Liver (tissue), 9 donors: ENCODE data around the gene SLC4A3. TPM values are rescaled to one million over a fixed set of nuclear protein-coding genes. Genes with fewer than 3 reads are reported as not detected.

ENCODE experiments used
- DNase-seq: peaks from one replicate; pipeline ENCODE4 v3.0.0-alpha.2; 2017; ENCODE audit warnings: low spot score
- H3K27ac ChIP-seq, 2 donors: one replicate each; pipeline ENCODE4 v1.7.0; 2013; ENCODE audit warnings: inconsistent platforms in 2 of 2, low read length in 2 of 2, control low read depth in 1 of 2, low read depth in 1 of 2, mild to moderate bottlenecking in 1 of 2
- H3K27me3 ChIP-seq, 4 donors: one replicate each; pipeline versions ENCODE4 v1.6.1 to v1.7.0; 2013; ENCODE audit warnings: low read length in 3 of 4, inconsistent platforms in 1 of 4, mild to moderate bottlenecking in 1 of 4, moderate library complexity in 1 of 4; ENCODE audit not compliant: control insufficient read depth in 4 of 4, insufficient read depth in 4 of 4
- H3K36me3 ChIP-seq, 4 donors: one replicate each; pipeline versions ENCODE4 v1.6.1 to v1.7.0; 2013; ENCODE audit warnings: low read length in 3 of 4, mild to moderate bottlenecking in 3 of 4, low read depth in 1 of 4, moderate library complexity in 1 of 4; ENCODE audit not compliant: control insufficient read depth in 4 of 4, insufficient read depth in 3 of 4
- H3K4me1 ChIP-seq, 4 donors: one replicate each; pipeline versions ENCODE4 v1.6.1 to v1.7.0; 2013; ENCODE audit warnings: low read length in 3 of 4, mild to moderate bottlenecking in 3 of 4, moderate library complexity in 1 of 4; ENCODE audit not compliant: control insufficient read depth in 4 of 4, insufficient read depth in 4 of 4
- H3K4me3 ChIP-seq, 3 donors: one replicate each; pipeline versions ENCODE4 v1.6.1 to v1.7.0; 2013; ENCODE audit warnings: low read length in 3 of 3, control low read depth in 1 of 3, low read depth in 1 of 3, mild to moderate bottlenecking in 1 of 3
- H3K9ac ChIP-seq, 2 donors: one replicate each; pipeline ENCODE4 v1.7.0; 2013; ENCODE audit warnings: low read length in 2 of 2, mild to moderate bottlenecking in 2 of 2, moderate library complexity in 2 of 2, control low read depth in 1 of 2, low read depth in 1 of 2
- H3K9me3 ChIP-seq, 4 donors: one replicate each; pipeline versions ENCODE4 v1.6.1 to v1.7.0; 2013; ENCODE audit warnings: low read length in 3 of 4; ENCODE audit not compliant: control insufficient read depth in 4 of 4
- ATF3 ChIP-seq: IDR thresholded peaks from 2 replicates; pipeline ENCODE4 v1.6.1; 2016; ENCODE audit warnings: antibody characterized with exemption
- CTCF ChIP-seq: fragments of 150-350 bp; IDR thresholded peaks from 2 replicates; pipeline ENCODE4 v1.5.1; 2017; ENCODE audit warnings: improper control_type of control experiment, low read depth, low read length; ENCODE audit not compliant: missing input control
- EGR1 ChIP-seq, 2 donors: IDR thresholded peaks; 2 replicates each; pipeline ENCODE4 v1.6.1; 2016 to 2018; ENCODE audit warnings: antibody characterized with exemption in 2 of 2, low read depth in 2 of 2
- FOXA1 ChIP-seq: IDR thresholded peaks from 2 replicates; pipeline ENCODE4 v1.6.1; 2016; ENCODE audit warnings: antibody characterized with exemption
- FOXA2 ChIP-seq: IDR thresholded peaks from 2 replicates; pipeline ENCODE4 v1.6.1; 2016; ENCODE audit warnings: antibody characterized with exemption
- GABPA ChIP-seq, 2 donors: IDR thresholded peaks in 1 of 2; conservative IDR thresholded peaks in 1 of 2; 2 replicates each; pipeline ENCODE4 v1.6.1; 2016; ENCODE audit warnings: antibody characterized with exemption in 2 of 2, mild to moderate bottlenecking in 1 of 2, moderate library complexity in 1 of 2
- HNF4A ChIP-seq, 2 donors: conservative IDR thresholded peaks; 2 replicates each; pipeline ENCODE4 v1.6.1; 2016; ENCODE audit warnings: antibody characterized with exemption in 2 of 2, mild to moderate bottlenecking in 2 of 2
- JUND ChIP-seq, 2 donors: IDR thresholded peaks; 2 replicates each; pipeline ENCODE4 v1.6.1; 2016; ENCODE audit warnings: antibody characterized with exemption in 2 of 2
- MAX ChIP-seq: IDR thresholded peaks from 2 replicates; pipeline ENCODE4 v1.6.1; 2016; ENCODE audit warnings: antibody characterized with exemption
- NR2F2 ChIP-seq: IDR thresholded peaks from 2 replicates; pipeline ENCODE4 v1.6.1; 2016; ENCODE audit warnings: antibody characterized with exemption
- RAD21 ChIP-seq, 2 donors: IDR thresholded peaks; 2 replicates each; pipeline ENCODE4 v1.6.1; 2016; ENCODE audit warnings: antibody characterized with exemption in 2 of 2, mild to moderate bottlenecking in 2 of 2
- REST ChIP-seq: IDR thresholded peaks from 2 replicates; pipeline ENCODE4 v1.6.1; 2016; ENCODE audit warnings: antibody characterized with exemption, mild to moderate bottlenecking
- RXRA ChIP-seq, 2 donors: IDR thresholded peaks; 2 replicates each; pipeline ENCODE4 v1.6.1; 2017 to 2018; ENCODE audit warnings: antibody characterized with exemption in 2 of 2, mild to moderate bottlenecking in 1 of 2
- SP1 ChIP-seq: IDR thresholded peaks from 2 replicates; pipeline ENCODE4 v1.6.1; 2018; ENCODE audit warnings: antibody characterized with exemption, mild to moderate bottlenecking
- YY1 ChIP-seq: IDR thresholded peaks from 2 replicates; pipeline ENCODE4 v1.6.1; 2016; ENCODE audit warnings: antibody characterized with exemption, mild to moderate bottlenecking
- WGBS: extraction: QIAGEN DNeasy Blood & Tissue Kit; methylation state at CpG from one replicate; pipeline ENCODE4 v1.1.7; 2013; 5-methylcytosine and 5-hydroxymethylcytosine counted together
- polyA plus RNA-seq, 2 donors: library from polyadenylated mRNA; stranded (reverse) in 1 of 2; unstranded in 1 of 2; fragments of 200-250 nt in 1 of 2; fragments of >200 nt in 1 of 2; fragmentation: Nextera tagmentation in 1 of 2; extraction: Ambion mirVana in 1 of 2; gene quantifications; one replicate each; pipeline versions ENCODE4 v1.2.1 to v1.2.3, GENCODE V29; 2013 to 2015
- total RNA-seq, 2 donors: library from RNA; depleted of rRNA; stranded (reverse); fragments of >200 nt; gene quantifications; one replicate each; pipeline ENCODE4 v1.2.3, GENCODE V29; 2014
- donor health status: healthy.
- donor health status: healthy.
- donor health status: healthy.
- donor health status: healthy.
- donor health status: healthy.

SLC4A3 gene
- total and polyA plus RNA-seq, 4 donors: 0.08 to 0.19 (median 0.08) TPM

- no peak overlapping the region for H3K27ac ChIP-seq
- no peak overlapping the region for H3K9ac ChIP-seq
- H3K4me1 ChIP-seq: peaks cover 0 to 4% (median 2%) of the 10 kb centered on the region in 4 donors
- no peaks in the 10 kb centered on the region for H3K9me3 ChIP-seq
- H3K36me3 ChIP-seq: no peaks in the 10 kb centered on the region
- TF ChIP-seq SP1 (no peak), YY1 (no peak), MAX (no peak), GABPA (IDR thresholded peaks at IDR 0.05 in 1 of 2, conservative IDR thresholded peaks at IDR 0.05 in 1 of 2) (no peak), RXRA (IDR thresholded peaks at IDR 0.05) (no peak), FOXA1 (no peak), ATF3 (no peak), HNF4A (conservative IDR thresholded peaks at IDR 0.05) (no peak), CTCF (no peak), REST (no peak), JUND (IDR thresholded peaks at IDR 0.05) (no peak)
- WGBS: 80% methylated on average over 17 of the region's 17 CpGs
- DNase-seq: no peak
- H3K27me3 ChIP-seq: peaks cover 0 to 5% (median 0%) of the 10 kb centered on the region in 4 donors
- no peak overlapping the region for H3K4me3 ChIP-seq
These were observed 17.5 kb downstream of the SLC4A3 start for GRCh38 chr2:219644801-219645480.

GRCh38 chr2:219645631-219646527, 18.4 kb downstream of the SLC4A3 start:
- H3K9ac ChIP-seq: no peak overlapping the region
- H3K27me3 ChIP-seq: peaks cover 0 to 5% (median 3%) of the 10 kb centered on the region in 4 donors
- H3K36me3 ChIP-seq: no peaks in the 10 kb centered on the region
- 85% methylated on average over 12 of the region's 12 CpGs for WGBS
- H3K9me3 ChIP-seq: no peaks in the 10 kb centered on the region
- H3K4me1 ChIP-seq: peaks cover 0 to 4% (median 2%) of the 10 kb centered on the region in 4 donors
- no peak for DNase-seq
- TF ChIP-seq RAD21 (IDR thresholded peaks at IDR 0.05): no peak
- no peak for TF ChIP-seq EGR1 (IDR thresholded peaks at IDR 0.05; ENCODE audit: low read depth in 2 of 2)
- no peak for TF ChIP-seq FOXA2
- no peak for TF ChIP-seq SP1
- TF ChIP-seq RXRA (IDR thresholded peaks at IDR 0.05): no peak
- no peak for TF ChIP-seq NR2F2
- H3K27ac ChIP-seq: no peak overlapping the region
- H3K4me3 ChIP-seq: no peak overlapping the region
